ENCODE measurements around the gene USP3.

DNA sequence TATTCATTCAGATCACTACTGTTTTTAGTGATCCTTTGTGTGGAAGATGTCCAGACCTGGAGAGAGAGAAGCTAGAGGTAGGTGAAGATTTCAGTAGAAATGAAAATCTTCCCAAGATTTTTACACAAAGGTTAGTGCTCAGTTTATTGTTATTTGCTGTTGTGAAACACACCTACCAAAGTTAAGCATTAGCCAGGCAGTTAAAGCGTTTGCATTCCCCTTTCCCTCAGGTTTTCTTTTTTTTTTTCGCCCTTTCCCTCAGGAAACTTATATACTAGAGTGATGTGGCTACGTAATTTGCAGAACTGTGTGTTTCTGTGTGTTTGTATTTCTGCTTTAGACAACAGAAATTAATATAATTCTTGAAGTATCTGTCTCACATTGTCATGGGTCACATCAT, 34.5 kb downstream of the USP3 start:
- TF ChIP-seq POLR2A (IDR thresholded peaks at IDR 0.05) = no peak
- no peak for TF ChIP-seq CTCF (IDR thresholded peaks at IDR 0.05 in 8 of 11, conservative IDR thresholded peaks at IDR 0.05 in 3 of 11)
- TF ChIP-seq POLR2AphosphoS5 (IDR thresholded peaks at IDR 0.05) = no peak
